GM10266 (cell line): ENCODE data around the gene KCNK5.

Experiments
- DNase-seq: peaks from one replicate; pipeline ENCODE4 v3.0.0; 2012; ENCODE audit errors: extremely low spot score
- CTCF ChIP-seq: IDR thresholded peaks from 2 replicates; pipeline ENCODE4 v1.5.1; 2012; ENCODE audit warnings: mild to moderate bottlenecking, low read depth; ENCODE audit not compliant: control insufficient read depth, insufficient read depth; ENCODE audit errors: missing control alignments

KCNK5 gene

GRCh38 chr6:39153766-39154397, 75.4 kb downstream of the KCNK5 start:
- DNase-seq: no peak
- TF ChIP-seq CTCF: no peak

GRCh38 chr6:39152262-39152661, 77.0 kb downstream of the KCNK5 start:
- no peak for TF ChIP-seq CTCF
- DNase-seq: no peak

DNA sequence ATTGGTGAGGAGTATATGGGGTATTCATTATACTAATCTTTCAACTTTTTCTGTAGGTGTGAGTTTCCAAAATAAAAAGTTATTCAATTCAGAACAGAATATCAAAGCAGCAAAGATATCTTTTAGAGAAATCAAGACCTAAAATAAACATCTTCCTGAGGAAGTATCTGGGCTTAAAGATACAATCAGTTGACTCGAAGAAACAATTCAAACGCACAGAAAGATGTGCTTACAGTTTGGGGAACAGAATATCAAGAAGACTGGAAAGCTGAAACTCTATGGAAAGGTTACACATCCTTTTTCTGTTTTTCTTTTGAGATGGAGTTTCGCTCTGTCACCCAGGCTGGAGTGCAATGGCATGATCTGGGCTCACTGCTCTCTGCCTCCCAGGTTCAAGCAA, 78.1 kb downstream of the KCNK5 start:
- DNase-seq: no peak
- no peak for TF ChIP-seq CTCF

DNA sequence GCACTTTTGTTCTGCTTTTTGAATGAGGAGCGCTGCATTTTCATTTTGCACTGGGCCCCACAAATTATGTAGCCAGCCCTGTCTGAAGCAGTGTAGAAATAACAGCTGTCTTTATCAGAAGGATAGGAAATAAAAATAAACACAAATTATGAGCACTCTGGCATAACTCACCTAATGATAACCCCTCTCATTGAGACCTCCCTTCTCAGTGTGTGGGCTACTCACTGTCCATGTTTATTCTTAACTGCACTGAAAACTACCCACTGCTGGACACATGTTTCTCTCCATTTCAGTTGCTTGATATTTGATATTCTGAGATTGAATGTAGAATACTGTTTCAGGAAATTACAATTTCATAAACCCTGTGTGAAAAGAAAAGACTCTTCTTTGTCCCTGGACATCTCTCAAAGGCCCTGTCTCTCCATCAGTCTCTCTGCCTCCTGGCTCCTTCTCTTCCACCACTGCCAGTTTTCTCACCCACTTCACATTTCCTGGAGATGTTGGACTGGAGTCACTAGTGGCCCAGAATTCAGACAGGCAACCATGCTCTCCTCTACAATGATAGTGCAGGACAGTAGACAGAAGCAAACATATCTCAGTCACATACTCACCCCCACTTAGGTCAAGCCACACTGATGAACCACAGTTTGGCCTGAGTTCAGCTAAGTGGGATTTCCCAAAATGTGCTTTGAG, 84.6 kb downstream of the KCNK5 start:
- no peak for DNase-seq
- no peak for TF ChIP-seq CTCF

- no peak for TF ChIP-seq CTCF
- no peak for DNase-seq
Observed at GRCh38 chr6:39143238-39143930, 85.9 kb downstream of the KCNK5 start.

- no peak for DNase-seq
- no peak for TF ChIP-seq CTCF
Observed at GRCh38 chr6:39140556-39141167, 88.6 kb downstream of the KCNK5 start.
